Measurements from ENCODE around the gene PLXNA1. TPM values are rescaled to one million over a fixed set of nuclear protein-coding genes. Genes with fewer than 3 reads are reported as not detected.

The PLXNA1 gene
- total RNA-seq, 4 donors from 2014 or later, result 19.7 to 27.5 (median 23.9) TPM

DNA sequence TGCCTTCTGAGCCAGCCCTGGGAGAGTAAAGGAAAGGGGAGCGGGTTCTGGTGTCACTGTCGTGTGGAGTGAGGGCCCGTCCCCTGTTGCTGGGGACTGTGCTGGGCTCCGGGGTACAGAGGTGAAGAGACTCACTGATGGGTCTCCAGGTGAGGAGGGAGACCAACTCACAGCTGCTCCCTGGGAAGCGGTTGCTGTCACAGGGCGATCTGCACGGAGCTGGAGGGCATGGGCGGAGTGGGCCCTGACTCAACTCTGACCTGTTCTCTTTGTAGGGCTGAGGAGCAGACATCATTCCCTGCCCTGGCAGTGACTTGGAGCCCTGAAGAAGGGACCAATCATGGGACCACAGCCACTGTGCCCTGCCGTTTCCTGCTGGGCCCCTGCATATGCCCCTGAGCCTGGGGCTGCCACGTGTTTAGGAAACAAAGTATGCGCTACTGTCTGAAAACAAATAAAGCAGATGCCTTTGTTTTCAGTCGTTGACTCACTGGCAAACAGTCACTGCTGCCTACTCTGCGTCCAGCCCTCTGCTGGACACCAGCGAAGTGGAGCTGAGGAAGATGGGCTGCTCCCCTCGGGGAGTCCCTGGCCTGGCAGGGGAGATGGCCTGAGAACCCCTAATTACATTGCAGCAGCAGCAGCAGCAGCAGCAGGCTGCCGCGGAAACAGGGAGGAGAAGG is 22.9 kb upstream of the PLXNA1 start:
- 63 to 89% methylated on average over 5 to 8 of the region's 17 CpGs for WGBS, 2 donors
- H3K27ac ChIP-seq, result peak overlapping the region; percentile 42 to 75 (median 72)
- intact Hi-C loops (cut with DNase I), result no loop called here

DNA sequence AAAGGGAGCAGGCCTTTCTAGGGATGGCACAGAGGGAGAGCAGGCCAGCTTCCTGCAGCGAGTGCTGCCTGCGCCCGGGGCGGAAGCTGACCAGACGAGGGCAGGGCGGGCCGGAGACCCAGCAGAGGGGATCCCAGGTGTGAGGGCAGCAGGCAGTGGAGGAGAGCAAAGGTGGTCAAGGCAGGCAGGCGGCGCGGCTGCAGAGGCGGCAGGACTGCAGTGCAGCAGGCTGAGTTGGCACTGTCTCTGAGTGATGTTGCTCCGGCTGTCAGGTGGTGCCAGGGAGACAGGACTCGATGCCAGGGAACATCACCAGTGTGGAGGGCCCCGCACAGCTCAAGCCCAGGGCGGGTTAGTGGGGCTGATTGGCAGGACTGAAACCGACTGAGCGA is 22.3 kb upstream of the PLXNA1 start:
- no peaks in the 10 kb centered on the region for H3K36me3 ChIP-seq
- H3K27me3 ChIP-seq, result no peaks in the 10 kb centered on the region
- DNase-seq, result no peak
- peak overlapping the region; percentile 42 to 75 (median 72) for H3K27ac ChIP-seq
- no peak overlapping the region for H3K4me3 ChIP-seq
- peaks cover 36 to 59% (median 36%) of the 10 kb centered on the region in 3 donors for H3K4me1 ChIP-seq
- no peaks in the 10 kb centered on the region for H3K9me3 ChIP-seq
- intact Hi-C loops (cut with DNase I), result no loop called here
- WGBS, 2 donors, result 52 to 58% methylated on average over 8 to 17 of the region's 17 CpGs
- TF ChIP-seq, protein P1, sequence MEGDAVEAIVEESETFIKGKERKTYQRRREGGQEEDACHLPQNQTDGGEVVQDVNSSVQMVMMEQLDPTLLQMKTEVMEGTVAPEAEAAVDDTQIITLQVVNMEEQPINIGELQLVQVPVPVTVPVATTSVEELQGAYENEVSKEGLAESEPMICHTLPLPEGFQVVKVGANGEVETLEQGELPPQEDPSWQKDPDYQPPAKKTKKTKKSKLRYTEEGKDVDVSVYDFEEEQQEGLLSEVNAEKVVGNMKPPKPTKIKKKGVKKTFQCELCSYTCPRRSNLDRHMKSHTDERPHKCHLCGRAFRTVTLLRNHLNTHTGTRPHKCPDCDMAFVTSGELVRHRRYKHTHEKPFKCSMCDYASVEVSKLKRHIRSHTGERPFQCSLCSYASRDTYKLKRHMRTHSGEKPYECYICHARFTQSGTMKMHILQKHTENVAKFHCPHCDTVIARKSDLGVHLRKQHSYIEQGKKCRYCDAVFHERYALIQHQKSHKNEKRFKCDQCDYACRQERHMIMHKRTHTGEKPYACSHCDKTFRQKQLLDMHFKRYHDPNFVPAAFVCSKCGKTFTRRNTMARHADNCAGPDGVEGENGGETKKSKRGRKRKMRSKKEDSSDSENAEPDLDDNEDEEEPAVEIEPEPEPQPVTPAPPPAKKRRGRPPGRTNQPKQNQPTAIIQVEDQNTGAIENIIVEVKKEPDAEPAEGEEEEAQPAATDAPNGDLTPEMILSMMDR (IDR thresholded peaks at IDR 0.05), result no peak
- no peak for TF ChIP-seq POLR2A (IDR thresholded peaks at IDR 0.05)

More for the DNA sequence above, 22.9 kb upstream of the PLXNA1 start:
- peaks cover 36 to 59% (median 36%) of the 10 kb centered on the region in 3 donors for H3K4me1 ChIP-seq
- no peak for TF ChIP-seq POLR2A (IDR thresholded peaks at IDR 0.05)
- TF ChIP-seq, protein P1 (IDR thresholded peaks at IDR 0.05), result peak in 2 of 6 experiments; percentile 6 to 52
- no peak for DNase-seq
- H3K4me3 ChIP-seq, result no peak overlapping the region
- H3K9me3 ChIP-seq, result no peaks in the 10 kb centered on the region
- H3K36me3 ChIP-seq, result no peaks in the 10 kb centered on the region
- H3K27me3 ChIP-seq, result no peaks in the 10 kb centered on the region

DNA sequence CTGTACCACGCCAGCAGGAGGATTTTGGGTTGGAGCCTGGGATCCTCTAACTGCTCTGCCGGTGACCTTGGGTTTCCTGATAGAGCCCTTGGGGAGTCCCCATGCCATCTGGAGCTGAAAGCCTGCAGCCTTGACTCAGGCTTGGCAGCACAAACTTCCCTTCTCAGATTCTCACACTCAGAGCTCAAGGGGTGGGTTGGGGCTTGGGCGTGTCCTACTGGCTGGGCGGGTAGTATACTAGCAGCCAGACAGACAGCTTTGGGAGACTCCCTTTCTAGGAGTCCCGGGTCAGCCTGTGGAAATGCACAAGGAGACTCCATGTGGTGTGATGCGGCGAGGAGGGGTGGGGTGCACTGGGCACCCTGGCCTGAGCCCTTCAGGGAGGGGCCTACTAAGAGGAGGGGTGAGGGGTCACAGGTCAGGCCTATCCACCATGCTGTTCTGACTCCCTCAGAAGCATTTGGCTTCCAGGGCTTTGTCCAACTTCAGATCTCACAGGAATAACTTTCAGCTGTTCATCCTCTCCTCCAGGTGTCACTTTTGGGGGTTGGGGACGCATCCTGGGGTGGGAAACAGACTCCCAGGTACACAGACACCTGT is 21.6 kb upstream of the PLXNA1 start:
- intact Hi-C loops (cut with DNase I), result no loop called here
- 20 to 40% methylated on average over 1 of the region's 8 CpGs for WGBS, 2 donors
- peak in 1 of 4 donors; percentile 20 for TF ChIP-seq POLR2A (IDR thresholded peaks at IDR 0.05)
- TF ChIP-seq, protein P1 (IDR thresholded peaks at IDR 0.05), result peak in 1 of 6 experiments; percentile 2
- Histone ChIP-seq H3K4me3 (no peak overlapping the region), H3K27ac (peak overlapping the region; percentile 42 to 75 (median 72)), H3K36me3 (no peaks in the 10 kb centered on the region), H3K27me3 (peaks cover 0 to 4% (median 0%) of the 10 kb centered on the region in 4 donors), H3K4me1 (peaks cover 36 to 55% (median 36%) of the 10 kb centered on the region in 3 donors), H3K9me3 (no peaks in the 10 kb centered on the region)
- DNase-seq, result no peak

DNA sequence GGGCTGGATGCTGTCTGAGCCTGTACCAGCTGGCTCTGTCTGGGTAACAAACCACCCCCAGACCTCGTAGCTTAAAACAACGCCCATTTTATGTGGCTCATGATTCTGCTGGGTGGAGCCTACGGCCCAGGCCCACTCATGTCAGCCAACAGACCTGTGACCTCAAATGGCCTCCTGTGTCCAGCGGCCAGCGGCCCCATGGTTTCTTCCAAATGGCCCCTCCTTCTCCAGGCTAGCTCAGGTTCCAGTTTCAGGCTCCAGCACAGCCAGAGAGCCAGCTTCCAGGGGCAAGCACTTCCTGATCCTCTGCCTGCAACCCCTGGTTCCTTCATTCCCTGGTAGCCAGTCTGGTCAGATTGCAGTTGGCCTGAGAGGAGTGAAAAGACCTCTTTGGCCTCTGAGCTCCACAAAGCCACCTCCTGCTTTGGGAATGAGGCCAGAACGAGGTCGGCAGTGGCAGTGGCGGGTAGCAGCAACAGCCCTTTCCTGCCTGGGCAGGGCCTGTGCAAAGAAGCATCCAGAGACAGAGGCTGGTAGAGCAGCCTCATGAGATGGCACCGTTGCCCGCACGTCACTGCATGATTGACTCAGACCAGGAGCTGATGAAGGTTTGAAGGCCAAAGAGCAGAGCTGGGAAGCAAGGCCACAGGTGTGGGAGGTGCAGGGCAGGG is 21.0 kb upstream of the PLXNA1 start:
- H3K4me3 ChIP-seq, result no peak overlapping the region
- peak overlapping the region; percentile 42 to 75 (median 72) for H3K27ac ChIP-seq
- H3K4me1 ChIP-seq, result peaks cover 30 to 49% (median 34%) of the 10 kb centered on the region in 3 donors
- no peaks in the 10 kb centered on the region for H3K36me3 ChIP-seq
- 32 to 51% methylated on average over 10 to 11 of the region's 11 CpGs for WGBS, 2 donors
- peaks cover 0 to 4% (median 0%) of the 10 kb centered on the region in 4 donors for H3K27me3 ChIP-seq
- no peak for DNase-seq
- no peak for TF ChIP-seq POLR2A (IDR thresholded peaks at IDR 0.05)
- TF ChIP-seq, protein P1 (IDR thresholded peaks at IDR 0.05), result no peak
- no peaks in the 10 kb centered on the region for H3K9me3 ChIP-seq
- intact Hi-C loops (cut with DNase I), result no loop called here

DNA sequence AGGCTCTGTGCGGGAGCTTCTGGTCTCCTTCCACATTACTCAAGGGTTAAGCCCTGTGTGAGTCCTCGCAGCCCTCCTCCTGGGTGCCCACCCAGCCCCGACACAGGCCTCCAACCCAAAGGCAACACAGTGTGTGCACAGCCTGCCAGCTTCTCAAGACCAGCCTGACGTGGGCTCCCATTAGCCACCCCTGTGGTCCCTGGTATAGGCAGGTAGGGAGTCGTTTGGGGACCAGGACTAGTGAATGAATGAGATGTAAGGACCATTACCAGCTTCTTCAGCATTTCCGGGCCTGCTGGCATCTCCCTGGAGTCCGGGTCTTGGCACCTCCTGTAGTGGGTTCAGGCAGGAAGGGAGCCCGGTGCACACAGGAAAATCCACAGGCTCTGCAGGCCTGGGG is 20.2 kb upstream of the PLXNA1 start:
- Histone ChIP-seq H3K4me1 (peaks cover 22 to 40% (median 28%) of the 10 kb centered on the region in 3 donors), H3K27ac (peak overlapping the region in 1 of 4 donors; percentile 75), H3K4me3 (no peak overlapping the region), H3K36me3 (no peaks in the 10 kb centered on the region), H3K27me3 (peaks cover 0 to 4% (median 0%) of the 10 kb centered on the region in 4 donors), H3K9me3 (no peaks in the 10 kb centered on the region)
- intact Hi-C loops (cut with DNase I), result no loop called here
- TF ChIP-seq, protein P1 (IDR thresholded peaks at IDR 0.05), result no peak
- TF ChIP-seq POLR2A (IDR thresholded peaks at IDR 0.05), result no peak
- WGBS, 2 donors, result 100% methylated on average over 2 of the region's 8 CpGs
- no peak for DNase-seq

Measured in esophagus squamous epithelium (tissue), 5 donors.